Heart left ventricle (tissue), 16 donors: ENCODE data around the gene PRRG2. TPM values are rescaled to one million over a fixed set of nuclear protein-coding genes. Genes with fewer than 3 reads are reported as not detected.

Experiments used
- ATAC-seq, 4 donors: fragments of 200-7000 bp; cut with Tn5 transposase; one replicate each; pipeline ENCODE4 v1.9.1; 2020 to 2022; ENCODE audit warnings: moderate library complexity in 4 of 4, mild to moderate bottlenecking in 3 of 4, moderate number of reproducible peaks in 1 of 4
- DNase-seq, 5 donors: peaks; one replicate each; pipeline ENCODE4 v3.0.0-alpha.2; 2020
- H3K27ac ChIP-seq, 12 donors: fragments of 200-600 bp; sonication (generic) in 4 of 12; one replicate each; pipeline versions ENCODE4 v1.5.0 to v1.8.0; 2016 to 2022; ENCODE audit warnings: mild to moderate bottlenecking in 2 of 12
- H3K27me3 ChIP-seq, 9 donors: fragments of 200-600 bp; sonication (generic) in 2 of 9; one replicate each; pipeline versions ENCODE4 v1.5.1 to v1.8.0; 2016 to 2022; ENCODE audit warnings: mild to moderate bottlenecking in 3 of 9
- H3K36me3 ChIP-seq, 9 donors: fragments of 200-600 bp; sonication (generic) in 2 of 9; one replicate each; pipeline versions ENCODE4 v1.5.0 to v1.8.0; 2018 to 2022; ENCODE audit warnings: mild to moderate bottlenecking in 2 of 9
- H3K4me1 ChIP-seq, 12 donors: fragments of 200-600 bp; sonication (generic) in 4 of 12; one replicate each; pipeline versions ENCODE4 v1.5.0 to v1.8.0; 2016 to 2022; ENCODE audit warnings: mild to moderate bottlenecking in 3 of 12
- H3K4me3 ChIP-seq, 12 donors: fragments of 200-600 bp; sonication (generic) in 4 of 12; one replicate each; pipeline versions ENCODE4 v1.5.0 to v1.8.0; 2017 to 2022; ENCODE audit warnings: mild to moderate bottlenecking in 9 of 12, moderate library complexity in 4 of 12
- H3K9me3 ChIP-seq, 12 donors: fragments of 200-600 bp; sonication (generic) in 4 of 12; one replicate each; pipeline versions ENCODE4 v1.5.0 to v1.8.0; 2016 to 2022; ENCODE audit warnings: mild to moderate bottlenecking in 1 of 12
- CTCF ChIP-seq, 12 donors: fragments of 200-600 bp; sonication (generic) in 4 of 12; IDR thresholded peaks; one replicate each; pipeline versions ENCODE4 v1.5.0 to v1.8.0; 2018 to 2022; ENCODE audit warnings: antibody characterized with exemption in 12 of 12, mild to moderate bottlenecking in 5 of 12
- POLR2A ChIP-seq, 2 donors: fragments of 450-650 bp; IDR thresholded peaks; one replicate each; pipeline ENCODE4 v1.6.1; 2017; ENCODE audit warnings: antibody characterized with exemption in 2 of 2, mild to moderate bottlenecking in 2 of 2, moderate library complexity in 2 of 2
- WGBS, 4 donors: extraction: QIAGEN DNeasy Blood & Tissue Kit in 2 of 4; methylation state at CpG; one replicate each; pipeline versions ENCODE4 v1.1.5 to v1.1.7; 2013 to 2018; 5-methylcytosine and 5-hydroxymethylcytosine counted together
- intact Hi-C, 10 donors: fragments of 100-400 bp; cut with DNase I; formaldehyde crosslinking; loops; one replicate each; pipeline versions ENCODE4 v1.11.1 to v1.14.2; 2022
- polyA plus RNA-seq, 2 donors: library from polyadenylated mRNA; stranded (reverse); fragments of 200-250 nt; gene quantifications; one replicate each; pipeline ENCODE4 v1.2.3, GENCODE V29; 2013
- total RNA-seq, 9 donors: library from RNA; depleted of rRNA in 2 of 9; stranded (reverse); fragments of >200 nt in 2 of 9; fragmentation: NEBNext Ultra II Directional in 3 of 9; extraction: Animal tissue kit (Norgen Biotek cat#: 25700) in 3 of 9; gene quantifications; one replicate each; pipeline versions ENCODE4 v1.1.0 to v1.2.4, GENCODE V29; 2016 to 2023
- donor health status: ischemic (EF 13 %, LVEDD 7.1; RV severe dilation, severe dysfunction).
- donor health status: healthy with polysubstance abuse.
- donor health status: DM: no; HTN: yes; CAD: no.
- donor health status: DM: no; HTN: no; CAD: no.
- donor health status: ischemic (EF 25% LVEDD 6.9; RV normal size, moderate dysfunction).
- donor health status: ischemic (EF 25% LVEDD 5.7; RV mildly dilated, moderate dysfunction).
- donor health status: healthy.
- donor health status: DM: yes; HTN: yes; CAD: no.
- donor health status: ischemic (EF 35%, LVEDD 5.7; RV mildly dilated, moderate dysfunction).
- donor health status: nonischemic (EF 11% LVEDD 7.7; RV severe dilation, severe dysfunction).
- donor health status: DM: yes; HTN: yes; CAD: no.
- donor health status: PGD.
- donor health status: ischemic (EF 29% LVEDD 5.4; RV normal size, mild dysfunction).
- donor health status: nonischemic (EF 23%, LVEDD 6.1; RV moderate dilation, normal function).

PRRG2 gene
- total and polyA plus RNA-seq, 11 donors, result 0.27 to 3.2 (median 0.88) TPM; not detected in 1

GRCh38 chr19:49595819-49596404 lies 14.8 kb downstream of the PRRG2 start:
- peaks cover 5 to 23% (median 20%) of the 10 kb centered on the region in 12 donors for H3K4me1 ChIP-seq
- no peak for DNase-seq
- intact Hi-C loops, result loop anchor here in 2 of 10 donors (5.0 to 10.0 kb wide), 2 partner anchors 41 to 79 kb away; partner anchors contain the start of gene PRMT1 (in 1 of the 2)
- H3K27ac ChIP-seq, result no peak overlapping the region
- H3K36me3 ChIP-seq, result peaks cover 0 to 73% (median 66%) of the 10 kb centered on the region in 9 donors
- no peak overlapping the region for H3K4me3 ChIP-seq
- 93 to 95% (median 95%) methylated on average over 25 to 32 of the region's 32 CpGs for WGBS, 4 donors
- TF ChIP-seq POLR2A (IDR thresholded peaks at IDR 0.05) (no peak), CTCF (IDR thresholded peaks at IDR 0.05) (no peak)
- no peaks in the 10 kb centered on the region for H3K9me3 ChIP-seq
- no peak for ATAC-seq
- H3K27me3 ChIP-seq, result no peaks in the 10 kb centered on the region

- ATAC-seq, result no peak
- Histone ChIP-seq H3K9me3 (no peaks in the 10 kb centered on the region), H3K36me3 (peaks cover 0 to 76% (median 70%) of the 10 kb centered on the region in 9 donors), H3K4me3 (no peak overlapping the region), H3K27me3 (no peaks in the 10 kb centered on the region), H3K27ac (no peak overlapping the region), H3K4me1 (peaks cover 5 to 23% (median 20%) of the 10 kb centered on the region in 12 donors)
- no peak for TF ChIP-seq POLR2A (IDR thresholded peaks at IDR 0.05)
- no peak for TF ChIP-seq CTCF (IDR thresholded peaks at IDR 0.05)
- intact Hi-C loops, result loop anchor here in 2 of 10 donors (5.0 to 10.0 kb wide), 2 partner anchors 41 to 78 kb away; partner anchors contain the start of gene PRMT1 (in 1 of the 2)
- WGBS, 4 donors, result 92 to 97% (median 93%) methylated on average over 13 to 15 of the region's 15 CpGs
- no peak for DNase-seq
Measured at GRCh38 chr19:49596407-49596806, 15.3 kb downstream of the PRRG2 start.

GRCh38 chr19:49596954-49597702 lies 16.0 kb downstream of the PRRG2 start:
- intact Hi-C loops, result loop anchor here in 2 of 10 donors (5.0 to 10.0 kb wide), 2 partner anchors 40 to 78 kb away; partner anchors contain the start of gene PRMT1 (in 1 of the 2)
- Histone ChIP-seq H3K9me3 (no peaks in the 10 kb centered on the region), H3K4me3 (no peak overlapping the region), H3K27me3 (no peaks in the 10 kb centered on the region), H3K36me3 (peaks cover 0 to 82% (median 76%) of the 10 kb centered on the region in 9 donors), H3K27ac (no peak overlapping the region), H3K4me1 (peaks cover 5 to 22% (median 17%) of the 10 kb centered on the region in 12 donors)
- WGBS, 4 donors, result 95 to 97% (median 96%) methylated on average over 30 to 65 of the region's 65 CpGs
- ATAC-seq, result no peak
- TF ChIP-seq POLR2A (IDR thresholded peaks at IDR 0.05) (no peak), CTCF (IDR thresholded peaks at IDR 0.05) (no peak)
- DNase-seq, result no peak

GRCh38 chr19:49597703-49597974 lies 16.5 kb downstream of the PRRG2 start:
- TF ChIP-seq POLR2A (IDR thresholded peaks at IDR 0.05) (no peak), CTCF (IDR thresholded peaks at IDR 0.05) (no peak)
- H3K36me3 ChIP-seq, result peaks cover 0 to 87% (median 81%) of the 10 kb centered on the region in 9 donors
- no peaks in the 10 kb centered on the region for H3K27me3 ChIP-seq
- no peak for DNase-seq
- H3K9me3 ChIP-seq, result no peaks in the 10 kb centered on the region
- no peak for ATAC-seq
- no peak overlapping the region for H3K4me3 ChIP-seq
- WGBS, 4 donors, result 94 to 98% (median 97%) methylated on average over 29 of the region's 29 CpGs
- no peak overlapping the region for H3K27ac ChIP-seq
- intact Hi-C loops, result loop anchor here in 2 of 10 donors (5.0 to 10.0 kb wide), 2 partner anchors 40 to 77 kb away; partner anchors contain the start of gene PRMT1 (in 1 of the 2)
- H3K4me1 ChIP-seq, result peaks cover 4 to 17% (median 12%) of the 10 kb centered on the region in 12 donors
